ENCODE measurements around the gene NACC2. TPM values are rescaled to one million over a fixed set of nuclear protein-coding genes. Genes with fewer than 3 reads are reported as not detected.

Gene NACC2
- total RNA-seq, 2 donors from 2014 or later = 19.2 to 21.1 TPM

- DNase-seq (ENCODE audit: low spot score) = no peak
- Mint-ChIP-seq H3K36me3 (no peaks in the 10 kb centered on the region), H3K4me3 (no peak overlapping the region), H3K27me3 (no peaks in the 10 kb centered on the region), H3K9me3 (no peaks in the 10 kb centered on the region), H3K27ac (no peak overlapping the region), H3K4me1 (ENCODE audit: low read depth in 2 of 2) (peaks cover 0 to 7% of the 10 kb centered on the region in 2 donors)
- no peak for ATAC-seq
Observed at GRCh38 chr9:135989157-135989556, 105.9 kb downstream of the NACC2 start.

- peaks cover 0 to 7% of the 10 kb centered on the region in 2 donors for H3K4me1 Mint-ChIP-seq (ENCODE audit: low read depth in 2 of 2)
Observed at GRCh38 chr9:135988493-135988892, 106.6 kb downstream of the NACC2 start.

GRCh38 chr9:135987838-135988404 is 107.2 kb downstream of the NACC2 start:
- Mint-ChIP-seq H3K36me3 (no peaks in the 10 kb centered on the region), H3K4me3 (no peak overlapping the region), H3K27me3 (no peaks in the 10 kb centered on the region), H3K9me3 (no peaks in the 10 kb centered on the region), H3K27ac (no peak overlapping the region), H3K4me1 (ENCODE audit: low read depth in 2 of 2) (peaks cover 0 to 7% of the 10 kb centered on the region in 2 donors)
- ATAC-seq (no peak), DNase-seq (ENCODE audit: low spot score) (no peak)

More at GRCh38 chr9:135988493-135988892, 106.6 kb downstream of the NACC2 start:
- DNase-seq (ENCODE audit: low spot score) = no peak
- H3K36me3 Mint-ChIP-seq = no peaks in the 10 kb centered on the region
- no peaks in the 10 kb centered on the region for H3K9me3 Mint-ChIP-seq
- no peak overlapping the region for H3K4me3 Mint-ChIP-seq
- no peak overlapping the region for H3K27ac Mint-ChIP-seq
- no peak for ATAC-seq
- H3K27me3 Mint-ChIP-seq = no peaks in the 10 kb centered on the region

GRCh38 chr9:135986605-135987004 is 108.5 kb downstream of the NACC2 start:
- Mint-ChIP-seq H3K36me3 (no peaks in the 10 kb centered on the region), H3K4me3 (no peak overlapping the region), H3K27ac (no peak overlapping the region), H3K4me1 (ENCODE audit: low read depth in 2 of 2) (peaks cover 0 to under 1% of the 10 kb centered on the region in 2 donors), H3K9me3 (no peaks in the 10 kb centered on the region), H3K27me3 (no peaks in the 10 kb centered on the region)
- ATAC-seq (no peak), DNase-seq (ENCODE audit: low spot score) (no peak)

- no peak overlapping the region for H3K27ac Mint-ChIP-seq
- H3K4me3 Mint-ChIP-seq = no peak overlapping the region
- DNase-seq (ENCODE audit: low spot score) (no peak), ATAC-seq (no peak)
- no peaks in the 10 kb centered on the region for H3K27me3 Mint-ChIP-seq
- no peaks in the 10 kb centered on the region for H3K36me3 Mint-ChIP-seq
- H3K4me1 Mint-ChIP-seq (ENCODE audit: low read depth in 2 of 2) = no peaks in the 10 kb centered on the region
- H3K9me3 Mint-ChIP-seq = no peaks in the 10 kb centered on the region
Observed at GRCh38 chr9:135985889-135986288, 109.2 kb downstream of the NACC2 start.

- no peaks in the 10 kb centered on the region for H3K36me3 Mint-ChIP-seq
- no peaks in the 10 kb centered on the region for H3K27me3 Mint-ChIP-seq
- H3K27ac Mint-ChIP-seq = no peak overlapping the region
- ATAC-seq (no peak), DNase-seq (ENCODE audit: low spot score) (no peak)
- H3K9me3 Mint-ChIP-seq = no peaks in the 10 kb centered on the region
- no peaks in the 10 kb centered on the region for H3K4me1 Mint-ChIP-seq (ENCODE audit: low read depth in 2 of 2)
- no peak overlapping the region for H3K4me3 Mint-ChIP-seq
Observed at GRCh38 chr9:135985459-135985774, 109.7 kb downstream of the NACC2 start.

GRCh38 chr9:135984072-135984710 is 110.9 kb downstream of the NACC2 start:
- DNase-seq (ENCODE audit: low spot score) (no peak), ATAC-seq (no peak)
- no peaks in the 10 kb centered on the region for H3K27me3 Mint-ChIP-seq
- no peaks in the 10 kb centered on the region for H3K4me1 Mint-ChIP-seq (ENCODE audit: low read depth in 2 of 2)
- no peak overlapping the region for H3K4me3 Mint-ChIP-seq
- H3K9me3 Mint-ChIP-seq = no peaks in the 10 kb centered on the region
- H3K27ac Mint-ChIP-seq = no peak overlapping the region
- H3K36me3 Mint-ChIP-seq = no peaks in the 10 kb centered on the region

- Mint-ChIP-seq H3K9me3 (no peaks in the 10 kb centered on the region), H3K36me3 (no peaks in the 10 kb centered on the region), H3K4me3 (no peak overlapping the region), H3K4me1 (ENCODE audit: low read depth in 2 of 2) (no peaks in the 10 kb centered on the region), H3K27me3 (peaks cover 0 to 2% of the 10 kb centered on the region in 2 donors), H3K27ac (no peak overlapping the region)
- ATAC-seq (no peak), DNase-seq (ENCODE audit: low spot score) (no peak)
Observed at GRCh38 chr9:135983208-135984071, 111.6 kb downstream of the NACC2 start.

GRCh38 chr9:135982499-135983207 is 112.4 kb downstream of the NACC2 start:
- no peaks in the 10 kb centered on the region for H3K36me3 Mint-ChIP-seq

GRCh38 chr9:135980926-135981630 is 114.0 kb downstream of the NACC2 start:
- H3K27me3 Mint-ChIP-seq = peaks cover 0 to 2% of the 10 kb centered on the region in 2 donors
- ATAC-seq = no peak
- H3K27ac Mint-ChIP-seq = no peak overlapping the region
- no peaks in the 10 kb centered on the region for H3K9me3 Mint-ChIP-seq
- H3K36me3 Mint-ChIP-seq = no peaks in the 10 kb centered on the region
- H3K4me1 Mint-ChIP-seq (ENCODE audit: low read depth in 2 of 2) = no peaks in the 10 kb centered on the region
- H3K4me3 Mint-ChIP-seq = no peak overlapping the region
- no peak for DNase-seq (ENCODE audit: low spot score)

More at GRCh38 chr9:135982499-135983207, 112.4 kb downstream of the NACC2 start:
- Mint-ChIP-seq H3K27me3 (peaks cover 0 to 2% of the 10 kb centered on the region in 2 donors), H3K4me3 (no peak overlapping the region), H3K27ac (no peak overlapping the region), H3K4me1 (ENCODE audit: low read depth in 2 of 2) (no peaks in the 10 kb centered on the region), H3K9me3 (no peaks in the 10 kb centered on the region)
- ATAC-seq (peak in 1 of 2 donors; percentile 39), DNase-seq (ENCODE audit: low spot score) (no peak)

GRCh38 chr9:135979547-135980166 is 115.4 kb downstream of the NACC2 start:
- DNase-seq (ENCODE audit: low spot score) (no peak), ATAC-seq (no peak)
- Mint-ChIP-seq H3K27me3 (peaks cover 0 to 2% of the 10 kb centered on the region in 2 donors), H3K36me3 (no peaks in the 10 kb centered on the region), H3K4me3 (no peak overlapping the region), H3K27ac (no peak overlapping the region), H3K9me3 (no peaks in the 10 kb centered on the region), H3K4me1 (ENCODE audit: low read depth in 2 of 2) (no peaks in the 10 kb centered on the region)

- H3K9me3 Mint-ChIP-seq = no peaks in the 10 kb centered on the region
- no peak for DNase-seq (ENCODE audit: low spot score)
- H3K27ac Mint-ChIP-seq = no peak overlapping the region
- no peak overlapping the region for H3K4me3 Mint-ChIP-seq
- no peaks in the 10 kb centered on the region for H3K4me1 Mint-ChIP-seq (ENCODE audit: low read depth in 2 of 2)
- peak; percentile 29 to 37 for ATAC-seq
- H3K27me3 Mint-ChIP-seq = peaks cover 0 to 2% of the 10 kb centered on the region in 2 donors
- H3K36me3 Mint-ChIP-seq = no peaks in the 10 kb centered on the region
Observed at GRCh38 chr9:135978642-135979546, 116.2 kb downstream of the NACC2 start.
